GM12878 (cell line): Measurements from ENCODE around the gene PPP1CA. TPM values are rescaled to one million over a fixed set of nuclear protein-coding genes. Genes with fewer than 3 reads are reported as not detected.

Source experiments
- ATAC-seq: fragments of 200-7000 bp; cut with Tn5 transposase; 3 replicates; pipeline ENCODE4 v1.9.1; 2020; ENCODE audit warnings: mild to moderate bottlenecking, moderate library complexity
- BruUV-seq: library from RNA; stranded (reverse); fragments of 400-500 nt; replicated peaks from 2 replicates; lab custom pipeline; 2021; lab: Mats Ljungman, UMichigan
- CTCF ChIA-PET: fragments of 300-600 bp; sonication (Branson Sonifier 250); formaldehyde crosslinking; extraction: SDS; loops from one replicate; lab custom pipeline; 2021; ENCODE audit warnings: inconsistent platforms; lab: Yijun Ruan, JAX
- POLR2A ChIA-PET: fragments of 350-600 bp; formaldehyde crosslinking; extraction: SDS; loops from one replicate; lab custom pipeline; 2021; ENCODE audit warnings: inconsistent platforms; lab: Charles Lee
- RAD21 ChIA-PET: fragments of 300-600 bp; sonication (Branson Sonifier 250); formaldehyde crosslinking; loops from one replicate; lab custom pipeline; 2023; ENCODE audit warnings: antibody characterized with exemption; ENCODE audit not compliant: unreplicated experiment; lab: Charles Lee
- SMC1A ChIA-PET: fragments of 300-600 bp; sonication (Branson Sonifier 250); formaldehyde crosslinking; loops from one replicate; lab custom pipeline; 2023; ENCODE audit not compliant: unreplicated experiment, uncharacterized antibody; lab: Charles Lee
- DNase-seq: peaks from one replicate; pipeline ENCODE4 v3.0.0-alpha.2; 2011; ENCODE audit warnings: low read depth, low spot score
- FAIRE-seq: peaks from 3 replicates; lab custom pipeline; 2011; peaks lifted over from hg19 to GRCh38; lab: Jason Lieb, UNC
- H2AFZ ChIP-seq: 2 replicates; pipeline ENCODE4 v1.6.0; 2011; ENCODE audit warnings: low read depth, low read length, control low read depth; ENCODE audit not compliant: control insufficient read depth
- H3K27ac ChIP-seq: 2 replicates; pipeline ENCODE4 v1.5.1; 2011; ENCODE audit warnings: control low read depth; ENCODE audit not compliant: control insufficient read depth, insufficient read depth
- H3K27me3 ChIP-seq, 2 experiments: replicated peaks in 1 of 2; 2 replicates each; pipeline versions ENCODE4 v1.6.0 to v1.6.1; 2011; ENCODE audit warnings: low read length in 1 of 2; ENCODE audit not compliant: control insufficient read depth in 2 of 2, insufficient read depth in 2 of 2
- H3K36me3 ChIP-seq, 2 experiments: 2 replicates each; pipeline ENCODE4 v1.5.1; 2011; ENCODE audit warnings: low read length in 1 of 2; ENCODE audit not compliant: control insufficient read depth in 2 of 2, insufficient read depth in 2 of 2
- H3K4me1 ChIP-seq: 2 replicates; pipeline ENCODE4 v1.6.1; 2011; ENCODE audit warnings: mild to moderate bottlenecking, low read length, moderate library complexity, mixed read lengths; ENCODE audit not compliant: control insufficient read depth, insufficient read depth
- H3K4me2 ChIP-seq: 2 replicates; pipeline ENCODE4 v1.6.0; 2011; ENCODE audit warnings: control low read depth; ENCODE audit not compliant: control insufficient read depth, insufficient read depth
- H3K4me3 ChIP-seq: fragments of 200-600 bp; sonication (generic); 2 replicates; pipeline ENCODE4 v1.5.1; 2016
- H3K79me2 ChIP-seq: 2 replicates; pipeline ENCODE4 v1.6.0; 2011; ENCODE audit warnings: low read length; ENCODE audit not compliant: control insufficient read depth, insufficient read depth
- H3K9ac ChIP-seq: 2 replicates; pipeline ENCODE4 v1.8.0; 2011; ENCODE audit warnings: low read length, control low read depth, mixed read lengths; ENCODE audit not compliant: control insufficient read depth, insufficient read depth
- H3K9me3 ChIP-seq: replicated peaks from 3 replicates; pipeline ENCODE4 v1.5.1; 2011; ENCODE audit warnings: mild to moderate bottlenecking, low read length; ENCODE audit not compliant: control insufficient read depth, insufficient read depth
- H4K20me1 ChIP-seq: 2 replicates; pipeline ENCODE4 v1.6.0; 2011; ENCODE audit not compliant: control insufficient read depth, insufficient read depth
- BCLAF1 ChIP-seq: fragments of 450-650 bp; IDR thresholded peaks from 2 replicates; pipeline ENCODE4 v1.6.1; 2017; ENCODE audit warnings: antibody characterized with exemption, mild to moderate bottlenecking, moderate library complexity
- ETV6 ChIP-seq, 2 experiments: fragments of 450-650 bp in 1 of 2; IDR thresholded peaks in 1 of 2; conservative IDR thresholded peaks in 1 of 2; 2 replicates each; pipeline ENCODE4 v1.6.1; 2014; ENCODE audit warnings: antibody characterized with exemption in 1 of 2, borderline replicate concordance in 1 of 2, low read depth in 1 of 2, mild to moderate bottlenecking in 1 of 2, moderate library complexity in 1 of 2
- FOXM1 ChIP-seq: IDR thresholded peaks from 2 replicates; pipeline ENCODE4 v1.6.1; 2012; ENCODE audit warnings: low read depth, mild to moderate bottlenecking, inconsistent platforms, low read length, moderate library complexity
- GATAD2B ChIP-seq: fragments of 450-650 bp; conservative IDR thresholded peaks from 2 replicates; pipeline ENCODE4 v1.6.1; 2017; ENCODE audit warnings: low read depth, mild to moderate bottlenecking, moderate library complexity
- MEF2B ChIP-seq: fragments of 450-650 bp; IDR thresholded peaks from 2 replicates; pipeline ENCODE4 v1.6.1; 2018; ENCODE audit warnings: mild to moderate bottlenecking, moderate library complexity; ENCODE audit not compliant: partially characterized antibody, poor library complexity, severe bottlenecking
- NFIC ChIP-seq: IDR thresholded peaks from 2 replicates; pipeline ENCODE4 v1.6.1; 2012; ENCODE audit warnings: low read depth, mild to moderate bottlenecking, inconsistent platforms, low read length, moderate library complexity
- NR2C1 ChIP-seq: fragments of 450-650 bp; IDR thresholded peaks from 2 replicates; pipeline ENCODE4 v1.6.1; 2017; ENCODE audit warnings: antibody characterized with exemption, mild to moderate bottlenecking, moderate library complexity
- PML ChIP-seq: IDR thresholded peaks from 2 replicates; pipeline ENCODE4 v1.6.1; 2012; ENCODE audit warnings: low read length, inconsistent platforms
- RBBP5 ChIP-seq: fragments of 200-600 bp; sonication (generic); conservative IDR thresholded peaks from 2 replicates; pipeline ENCODE4 v1.6.1; 2016
- RFX5 ChIP-seq: IDR thresholded peaks from 2 replicates; pipeline ENCODE4 v1.6.1; 2011; ENCODE audit warnings: low read depth, low read length, improper control_type of control experiment
- RUNX3 ChIP-seq: IDR thresholded peaks from 2 replicates; pipeline ENCODE4 v1.6.1; 2012; ENCODE audit warnings: low read length, inconsistent platforms
- SMAD1 ChIP-seq: fragments of 450-650 bp; IDR thresholded peaks from 2 replicates; pipeline ENCODE4 v1.6.1; 2018; ENCODE audit warnings: mild to moderate bottlenecking, low read depth; ENCODE audit not compliant: partially characterized antibody
- STAT3 ChIP-seq: IDR thresholded peaks from 2 replicates; pipeline ENCODE4 v1.6.1; 2011; ENCODE audit warnings: low read depth, low read length, improper control_type of control experiment
- SUPT20H ChIP-seq: IDR thresholded peaks from 2 replicates; pipeline ENCODE4 v1.6.1; 2011; ENCODE audit warnings: low read depth, mild to moderate bottlenecking, low read length, moderate library complexity, borderline replicate concordance; ENCODE audit not compliant: control insufficient read depth
- TAF1 ChIP-seq: IDR thresholded peaks from 2 replicates; pipeline ENCODE4 v1.6.1; 2011; ENCODE audit warnings: mild to moderate bottlenecking, low read depth, low read length, borderline replicate concordance
- ZNF217 ChIP-seq: fragments of 450-650 bp; IDR thresholded peaks from 2 replicates; pipeline ENCODE4 v1.6.1; 2017; ENCODE audit warnings: antibody characterized with exemption, mild to moderate bottlenecking
- ZNF274 ChIP-seq: IDR thresholded peaks from one replicate; pipeline ENCODE4 v1.8.0; 2011; ENCODE audit not compliant: insufficient read length, insufficient read depth
- ZZZ3 ChIP-seq: IDR thresholded peaks from 2 replicates; pipeline ENCODE4 v1.6.1; 2011; ENCODE audit warnings: low read depth; ENCODE audit not compliant: control insufficient read depth, insufficient read length
- WGBS: methylation state at CpG from one replicate; pipeline ENCODE4 v1.1.6; 2016; ENCODE audit warnings: low lambda C conversion rate; ENCODE audit not compliant: insufficient replicate concordance, insufficient coverage; ENCODE audit errors: missing lambda C conversion rate; 5-methylcytosine and 5-hydroxymethylcytosine counted together
- in situ Hi-C: fragments of 300-500 bp; cut with MboI; formaldehyde crosslinking; loops from 9 replicates; pipeline ENCODE4 v1.14.3; 2018; ENCODE audit warnings: mixed read lengths
- intact Hi-C: fragments of 100-400 bp; cut with micrococcal nuclease; formaldehyde crosslinking; loops from one replicate; pipeline ENCODE4 v1.14.2; 2022; ENCODE audit not compliant: unreplicated experiment
- polyA plus RNA-seq, 11 experiments: library from polyadenylated mRNA; depleted of rRNA in 4 of 11; unstranded in 6 of 11; stranded (reverse) in 5 of 11; fragments of >200 nt; fragmentation: Nextera tagmentation in 4 of 11; fragmentation: Illumina TruSeq in 1 of 11; extraction: Ambion mirVana in 4 of 11; extraction: Trizol in 1 of 11; gene quantifications; 1 replicate in 1 of 11; 2 replicates in 10 of 11; pipeline versions ENCODE4 v1.2.1 to v1.2.3, GENCODE V29; 2011 to 2016; ENCODE audit warnings: inconsistent platforms in 2 of 11, missing spikeins in 2 of 11, low read depth in 1 of 11
- total RNA-seq, 4 experiments: library from RNA; depleted of rRNA in 3 of 4; stranded (reverse); fragments of >200 nt in 3 of 4; fragmentation: Illumina TruSeq in 1 of 4; extraction: Trizol in 1 of 4; gene quantifications; 2 replicates each; pipeline versions ENCODE4 v1.2.1 to v1.2.3, GENCODE V29; 2013 to 2021
- TF ChIP-seq, protein P1 (sequence below): IDR thresholded peaks from 2 replicates; pipeline ENCODE4 v1.6.1; 2012; ENCODE audit warnings: low read depth, low read length, improper control_type of control experiment

Gene PPP1CA
- total and polyA plus RNA-seq, 10 of the 15 experiments (the other 5 are each of a cell fraction or from before 2014, with no cell fraction given) = 26.4 to 458 (median 240) TPM

GRCh38 chr11:67450796-67451657 lies 49.4 kb upstream of the PPP1CA start:
- Histone ChIP-seq H2AFZ (no peak overlapping the region), H3K9me3 (no peaks in the 10 kb centered on the region), H3K9ac (no peak overlapping the region), H3K27me3 (no peaks in the 10 kb centered on the region), H3K36me3 (no peaks in the 10 kb centered on the region), H3K27ac (no peak overlapping the region), H3K4me3 (no peak overlapping the region), H3K4me1 (peaks cover 13% of the 10 kb centered on the region), H3K4me2 (no peak overlapping the region), H4K20me1 (no peaks in the 10 kb centered on the region), H3K79me2 (peaks cover 2% of the 10 kb centered on the region)
- intact Hi-C loops = no loop called here
- DNase-seq (no peak), FAIRE-seq (no peak), ATAC-seq (no peak)
- SMC1A ChIA-PET = interaction anchor here (1.2 to 1.4 kb wide), 3 partner anchors 8 to 53 kb away, joined by 4 to 5 read pairs (median 4); no protein-coding TSS in a partner anchor
- POLR2A ChIA-PET = interaction anchor here (1.0 to 1.6 kb wide), 4 partner anchors 8 to 18 kb away, joined by 3 to 6 read pairs (median 4); partner anchors contain the start of gene TMEM134
- CTCF ChIA-PET = interaction anchor here (1.2 kb wide), 2 partner anchors 12 to 50 kb away, joined by 3 to 4 read pairs; partner anchors contain the start of gene PPP1CA
- RAD21 ChIA-PET = no interaction called here
- TF ChIP-seq, protein P1, sequence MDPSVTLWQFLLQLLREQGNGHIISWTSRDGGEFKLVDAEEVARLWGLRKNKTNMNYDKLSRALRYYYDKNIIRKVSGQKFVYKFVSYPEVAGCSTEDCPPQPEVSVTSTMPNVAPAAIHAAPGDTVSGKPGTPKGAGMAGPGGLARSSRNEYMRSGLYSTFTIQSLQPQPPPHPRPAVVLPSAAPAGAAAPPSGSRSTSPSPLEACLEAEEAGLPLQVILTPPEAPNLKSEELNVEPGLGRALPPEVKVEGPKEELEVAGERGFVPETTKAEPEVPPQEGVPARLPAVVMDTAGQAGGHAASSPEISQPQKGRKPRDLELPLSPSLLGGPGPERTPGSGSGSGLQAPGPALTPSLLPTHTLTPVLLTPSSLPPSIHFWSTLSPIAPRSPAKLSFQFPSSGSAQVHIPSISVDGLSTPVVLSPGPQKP = no peak
- TF ChIP-seq RUNX3 (no peak), ETV6 (conservative IDR thresholded peaks at IDR 0.05 in 1 of 2, IDR thresholded peaks at IDR 0.05 in 1 of 2; ENCODE audit: borderline replicate concordance in 1 of 2, low read depth in 1 of 2) (no peak), SUPT20H (no peak), PML (no peak), ZNF217 (no peak), GATAD2B (no peak), MEF2B (no peak), ZZZ3 (no peak), SMAD1 (no peak), BCLAF1 (no peak), TAF1 (no peak), NR2C1 (no peak), RFX5 (no peak), NFIC (no peak), RBBP5 (no peak), ZNF274 (no peak), STAT3 (no peak), FOXM1 (no peak)
- BruUV-seq = no TSS peak
- 74% methylated on average over 22 of the region's 25 CpGs for WGBS
- in situ Hi-C loops = no loop called here
